BJ (cell line): ENCODE results near the gene VAV2. TPM values are rescaled to one million over a fixed set of nuclear protein-coding genes. Genes with fewer than 3 reads are reported as not detected.

Source experiments
- CTCF ChIA-PET: fragments of 350-600 bp; formaldehyde crosslinking; extraction: SDS; loops from one replicate; lab custom pipeline; 2021; ENCODE audit warnings: antibody characterized with exemption, inconsistent platforms; lab: Yijun Ruan, JAX
- POLR2A ChIA-PET: fragments of 300-600 bp; sonication (Branson Sonifier 250); formaldehyde crosslinking; extraction: SDS; loops from one replicate; lab custom pipeline; 2021; ENCODE audit warnings: antibody characterized with exemption; lab: Charles Lee
- DNase-seq: peaks from one replicate; pipeline ENCODE4 v3.0.0-alpha.2; 2011; ENCODE audit warnings: low read depth
- H3K27me3 ChIP-seq: 2 replicates; pipeline ENCODE4 v1.6.0; 2011; ENCODE audit warnings: low read length; ENCODE audit not compliant: control insufficient read depth, insufficient read depth
- H3K36me3 ChIP-seq: 2 replicates; pipeline ENCODE4 v1.5.1; 2011; ENCODE audit warnings: low read length; ENCODE audit not compliant: control insufficient read depth, insufficient read depth
- H3K4me3 ChIP-seq: 2 replicates; pipeline ENCODE4 v1.5.1; 2011; ENCODE audit warnings: low read depth, mild to moderate bottlenecking, control low read depth, low read length
- CTCF ChIP-seq: IDR thresholded peaks from 2 replicates; pipeline ENCODE4 v1.5.1; 2011; ENCODE audit warnings: low read depth, mild to moderate bottlenecking, control low read depth, inconsistent platforms, low read length, moderate library complexity; ENCODE audit not compliant: insufficient read depth
- polyA plus RNA-seq: library from polyadenylated mRNA; depleted of rRNA; stranded (reverse); fragments of >200 nt; gene quantifications from 2 replicates; pipeline ENCODE4 v1.2.3, GENCODE V29; 2011

VAV2 gene
- polyA plus RNA-seq, 1 experiment: 9.9 TPM

GRCh38 chr9:133946840-133947486, 45.2 kb downstream of the VAV2 start:
- ChIA-PET POLR2A (no interaction called here), CTCF (no interaction called here)
- no peak for TF ChIP-seq CTCF

GRCh38 chr9:133945977-133946753, 46.0 kb downstream of the VAV2 start:
- CTCF ChIA-PET: no interaction called here
- POLR2A ChIA-PET: interaction anchor here (0.6 kb wide), 1 partner anchor 36 kb away, joined by 11 read pairs; no protein-coding TSS in a partner anchor
- Histone ChIP-seq H3K4me3 (no peak overlapping the region), H3K36me3 (peaks cover 3% of the 10 kb centered on the region; the same call in 1 of the 2 replicates), H3K27me3 (no peaks in the 10 kb centered on the region)
- no peak for DNase-seq
- no peak for TF ChIP-seq CTCF

More at GRCh38 chr9:133946840-133947486, 45.2 kb downstream of the VAV2 start:
- Histone ChIP-seq H3K4me3 (no peak overlapping the region), H3K36me3 (peaks cover 3% of the 10 kb centered on the region; the same call in 1 of the 2 replicates), H3K27me3 (no peaks in the 10 kb centered on the region)
- DNase-seq: no peak

- POLR2A ChIA-PET: no interaction called here
- DNase-seq: no peak
Measured at GRCh38 chr9:133945314-133945975, 46.7 kb downstream of the VAV2 start.

GRCh38 chr9:133944746-133945135, 47.4 kb downstream of the VAV2 start:
- TF ChIP-seq CTCF: no peak
- DNase-seq: no peak
- ChIA-PET CTCF (no interaction called here), POLR2A (no interaction called here)
- Histone ChIP-seq H3K27me3 (no peaks in the 10 kb centered on the region), H3K36me3 (peaks cover 3% of the 10 kb centered on the region; the same call in 1 of the 2 replicates), H3K4me3 (no peak overlapping the region)

More at GRCh38 chr9:133945314-133945975, 46.7 kb downstream of the VAV2 start:
- Histone ChIP-seq H3K4me3 (no peak overlapping the region), H3K36me3 (peaks cover 3% of the 10 kb centered on the region; the same call in 1 of the 2 replicates), H3K27me3 (no peaks in the 10 kb centered on the region)
- TF ChIP-seq CTCF: no peak
- CTCF ChIA-PET: no interaction called here
